ENCODE results near the gene AKAP13. TPM values are rescaled to one million over a fixed set of nuclear protein-coding genes. Genes with fewer than 3 reads are reported as not detected.
A peak's percentile ranks its signal among the peaks of the same experiment; 100 is the strongest.

Gene AKAP13
- total RNA-seq, 1 experiment from 2014 or later: 54.5 TPM

DNA sequence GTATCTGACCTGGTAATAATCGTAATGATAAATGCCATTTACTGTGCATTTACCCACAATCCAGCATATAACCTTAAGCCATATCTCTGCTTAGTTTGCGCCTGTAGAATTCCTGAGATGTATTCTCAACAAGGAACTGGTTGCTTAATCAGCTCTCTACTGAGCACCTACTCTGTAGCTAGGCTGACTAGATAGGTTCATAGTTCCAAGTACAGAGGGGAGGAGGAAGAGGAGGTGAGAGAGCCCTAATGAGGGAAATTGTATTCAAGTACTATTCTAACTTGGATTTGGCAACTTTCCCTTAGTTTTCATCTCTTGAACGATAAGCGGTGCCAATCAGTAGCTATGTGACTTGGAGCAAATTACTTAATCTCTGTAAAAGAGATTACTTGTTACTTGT, 5.6 kb upstream of the AKAP13 start:
- Histone ChIP-seq H3K27ac (ENCODE audit: low read depth, low read length, poor library complexity, severe bottlenecking) (no peak overlapping the region), H3K27me3 (replicated peaks; ENCODE audit: insufficient read depth, low read depth, low read length, poor library complexity) (no peaks in the 10 kb centered on the region), H3K4me3 (ENCODE audit: low read depth, low read length, poor library complexity, severe bottlenecking) (no peak overlapping the region), H3K4me1 (ENCODE audit: insufficient read depth, low read length, poor library complexity, severe bottlenecking) (peaks cover 12% of the 10 kb centered on the region), H3K9me3 (ENCODE audit: low read depth, low read length, poor library complexity, severe bottlenecking) (no peaks in the 10 kb centered on the region), H3K36me3 (ENCODE audit: insufficient read depth, low read length, poor library complexity, severe bottlenecking) (no peaks in the 10 kb centered on the region)
- ChIA-PET POLR2A (ENCODE audit: low non-redundant PET) (no interaction called here), CTCF (no interaction called here)
- intact Hi-C loops (cut with micrococcal nuclease; ENCODE audit: unreplicated experiment): no loop called here
- BruUV-seq (replicated peaks): no TSS peak
- TF ChIP-seq, protein P1, sequence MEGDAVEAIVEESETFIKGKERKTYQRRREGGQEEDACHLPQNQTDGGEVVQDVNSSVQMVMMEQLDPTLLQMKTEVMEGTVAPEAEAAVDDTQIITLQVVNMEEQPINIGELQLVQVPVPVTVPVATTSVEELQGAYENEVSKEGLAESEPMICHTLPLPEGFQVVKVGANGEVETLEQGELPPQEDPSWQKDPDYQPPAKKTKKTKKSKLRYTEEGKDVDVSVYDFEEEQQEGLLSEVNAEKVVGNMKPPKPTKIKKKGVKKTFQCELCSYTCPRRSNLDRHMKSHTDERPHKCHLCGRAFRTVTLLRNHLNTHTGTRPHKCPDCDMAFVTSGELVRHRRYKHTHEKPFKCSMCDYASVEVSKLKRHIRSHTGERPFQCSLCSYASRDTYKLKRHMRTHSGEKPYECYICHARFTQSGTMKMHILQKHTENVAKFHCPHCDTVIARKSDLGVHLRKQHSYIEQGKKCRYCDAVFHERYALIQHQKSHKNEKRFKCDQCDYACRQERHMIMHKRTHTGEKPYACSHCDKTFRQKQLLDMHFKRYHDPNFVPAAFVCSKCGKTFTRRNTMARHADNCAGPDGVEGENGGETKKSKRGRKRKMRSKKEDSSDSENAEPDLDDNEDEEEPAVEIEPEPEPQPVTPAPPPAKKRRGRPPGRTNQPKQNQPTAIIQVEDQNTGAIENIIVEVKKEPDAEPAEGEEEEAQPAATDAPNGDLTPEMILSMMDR (conservative IDR thresholded peaks at IDR 0.05; ENCODE audit: low read depth, low read length): no peak
- TF ChIP-seq EZH2 (IDR thresholded peaks at IDR 0.05; ENCODE audit: borderline replicate concordance, low read depth, low read length, poor library complexity, severe bottlenecking): no peak
- peak; percentile 23 for DNase-seq (ENCODE audit: low spot score)

DNA sequence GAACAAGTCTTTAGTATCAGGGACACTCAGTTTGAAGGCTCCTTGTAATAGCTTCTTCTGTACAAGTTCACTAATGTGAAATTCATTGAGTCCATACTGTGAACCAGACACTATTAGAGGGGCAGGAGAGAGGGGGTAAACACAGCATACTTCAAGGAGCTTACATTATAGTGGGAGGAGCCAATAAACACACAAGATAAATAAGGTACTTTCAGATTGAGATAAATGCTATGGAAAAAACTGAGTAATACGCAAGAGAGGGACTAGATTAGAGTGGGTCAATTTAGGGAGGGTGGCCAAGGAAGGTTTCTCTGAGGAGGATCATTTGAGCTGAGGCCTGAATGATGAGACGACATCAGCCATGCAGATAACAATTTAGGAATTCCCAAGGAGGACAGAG, 3.1 kb upstream of the AKAP13 start:
- no TSS peak for BruUV-seq (replicated peaks)
- Histone ChIP-seq H3K27me3 (replicated peaks; ENCODE audit: insufficient read depth, low read depth, low read length, poor library complexity) (no peaks in the 10 kb centered on the region), H3K4me1 (ENCODE audit: insufficient read depth, low read length, poor library complexity, severe bottlenecking) (peaks cover 12% of the 10 kb centered on the region), H3K9me3 (ENCODE audit: low read depth, low read length, poor library complexity, severe bottlenecking) (no peaks in the 10 kb centered on the region), H3K36me3 (ENCODE audit: insufficient read depth, low read length, poor library complexity, severe bottlenecking) (no peaks in the 10 kb centered on the region), H3K27ac (ENCODE audit: low read depth, low read length, poor library complexity, severe bottlenecking) (no peak overlapping the region), H3K4me3 (ENCODE audit: low read depth, low read length, poor library complexity, severe bottlenecking) (no peak overlapping the region)
- DNase-seq (ENCODE audit: low spot score): no peak
- CTCF ChIA-PET: no interaction called here
- POLR2A ChIA-PET (ENCODE audit: low non-redundant PET): no interaction called here
- TF ChIP-seq, protein P1 (conservative IDR thresholded peaks at IDR 0.05; ENCODE audit: low read depth, low read length): no peak
- no peak for TF ChIP-seq EZH2 (IDR thresholded peaks at IDR 0.05; ENCODE audit: borderline replicate concordance, low read depth, low read length, poor library complexity, severe bottlenecking)
- intact Hi-C loops (cut with micrococcal nuclease; ENCODE audit: unreplicated experiment): no loop called here

DNA sequence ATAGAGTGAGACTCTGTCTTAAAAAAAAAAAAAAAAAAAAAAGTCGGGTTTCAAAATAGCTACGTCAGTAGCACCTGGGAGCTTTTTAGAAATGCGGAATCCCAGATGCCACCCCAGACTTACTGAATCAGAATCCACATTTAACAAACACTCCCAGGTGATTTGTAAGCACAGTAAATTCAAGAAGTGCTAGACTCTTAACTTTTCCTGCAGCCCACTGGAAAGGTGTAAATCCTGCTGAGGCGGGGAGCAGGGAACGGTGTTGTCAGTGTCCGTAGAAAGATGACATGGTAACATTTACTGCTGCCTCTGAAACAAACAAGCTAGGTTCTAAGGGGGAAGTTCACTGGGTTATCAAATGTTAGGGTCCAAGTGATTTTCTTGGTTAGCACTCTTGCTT, 2.4 kb upstream of the AKAP13 start:
- CTCF ChIA-PET: no interaction called here
- intact Hi-C loops (cut with micrococcal nuclease; ENCODE audit: unreplicated experiment): no loop called here

More for the DNA sequence above, 2.4 kb upstream of the AKAP13 start:
- POLR2A ChIA-PET (ENCODE audit: low non-redundant PET): no interaction called here
- no TSS peak for BruUV-seq (replicated peaks)
- no peak overlapping the region for H3K27ac ChIP-seq (ENCODE audit: low read depth, low read length, poor library complexity, severe bottlenecking)
- DNase-seq (ENCODE audit: low spot score): no peak
- TF ChIP-seq, protein P1 (conservative IDR thresholded peaks at IDR 0.05; ENCODE audit: low read depth, low read length): no peak
- no peak for TF ChIP-seq EZH2 (IDR thresholded peaks at IDR 0.05; ENCODE audit: borderline replicate concordance, low read depth, low read length, poor library complexity, severe bottlenecking)
- H3K27me3 ChIP-seq (replicated peaks; ENCODE audit: insufficient read depth, low read depth, low read length, poor library complexity): no peaks in the 10 kb centered on the region
- H3K4me1 ChIP-seq (ENCODE audit: insufficient read depth, low read length, poor library complexity, severe bottlenecking): peaks cover 11% of the 10 kb centered on the region
- no peaks in the 10 kb centered on the region for H3K9me3 ChIP-seq (ENCODE audit: low read depth, low read length, poor library complexity, severe bottlenecking)
- no peak overlapping the region for H3K4me3 ChIP-seq (ENCODE audit: low read depth, low read length, poor library complexity, severe bottlenecking)
- no peaks in the 10 kb centered on the region for H3K36me3 ChIP-seq (ENCODE audit: insufficient read depth, low read length, poor library complexity, severe bottlenecking)

All from A673 (cell line).